ENCODE data around the gene ZFP90.

- TF ChIP-seq PAX5 (IDR thresholded peaks at IDR 0.05; ENCODE audit: insufficient read depth, low read length, severe bottlenecking) (peak; percentile 63), POLR2A (IDR thresholded peaks at IDR 0.05; ENCODE audit: low read depth, low read length) (no peak), POLR2AphosphoS5 (IDR thresholded peaks at IDR 0.05; ENCODE audit: low read depth, low read length) (no peak), SPI1 (IDR thresholded peaks at IDR 0.05; ENCODE audit: low read depth, low read length) (no peak)
Measured at GRCh38 chr16:68490829-68491575, 48.1 kb upstream of the ZFP90 start.

All from GM12891 (cell line).